MM.1S (cell line): ENCODE measurements around the gene NSUN6.

Source experiments
- DNase-seq: peaks from one replicate; pipeline ENCODE4 v3.0.0-alpha.2; 2015
- H2AFZ ChIP-seq: fragments of 300-600 bp; sonication (generic); 2 replicates; pipeline ENCODE4 v1.6.0; 2016; ENCODE audit warnings: antibody characterized with exemption, low read length
- H3F3A ChIP-seq: fragments of 300-600 bp; sonication (generic); 2 replicates; pipeline ENCODE4 v1.6.1; 2016; ENCODE audit warnings: mild to moderate bottlenecking, antibody characterized with exemption, low read length, moderate library complexity, mixed read lengths; ENCODE audit not compliant: insufficient read depth
- H3K27ac ChIP-seq: fragments of 300-600 bp; sonication (generic); 2 replicates; pipeline ENCODE4 v1.5.1; 2016; ENCODE audit warnings: mild to moderate bottlenecking, low read length
- H3K27me3 ChIP-seq: fragments of 300-600 bp; sonication (generic); replicated peaks from 2 replicates; pipeline ENCODE4 v1.6.0; 2016; ENCODE audit warnings: low read length; ENCODE audit not compliant: insufficient read depth
- H3K36me3 ChIP-seq: fragments of 300-600 bp; sonication (generic); replicated peaks from 2 replicates; pipeline ENCODE4 v1.6.1; 2016; ENCODE audit warnings: mild to moderate bottlenecking, low read length, mixed read lengths; ENCODE audit not compliant: insufficient read depth
- H3K4me1 ChIP-seq: fragments of 300-600 bp; sonication (generic); 2 replicates; pipeline ENCODE4 v1.6.1; 2016; ENCODE audit warnings: low read length, mixed read lengths
- H3K4me2 ChIP-seq: fragments of 300-600 bp; sonication (generic); 2 replicates; pipeline ENCODE4 v1.6.0; 2016; ENCODE audit warnings: low read depth, low read length
- H3K4me3 ChIP-seq: fragments of 300-600 bp; sonication (generic); 2 replicates; pipeline ENCODE4 v1.5.1; 2016; ENCODE audit warnings: low read length, mixed read lengths
- H3K79me2 ChIP-seq: fragments of 300-600 bp; sonication (generic); 2 replicates; pipeline ENCODE4 v1.6.1; 2016; ENCODE audit warnings: mixed run types, low read length, mixed read lengths
- H3K9ac ChIP-seq: fragments of 300-600 bp; sonication (generic); 2 replicates; pipeline ENCODE4 v1.6.1; 2016; ENCODE audit warnings: low read length, mixed read lengths
- H3K9me2 ChIP-seq: fragments of 300-600 bp; sonication (generic); replicated peaks from 2 replicates; pipeline ENCODE4 v1.6.1; 2016; ENCODE audit warnings: mild to moderate bottlenecking, low read length, mixed read lengths; ENCODE audit not compliant: insufficient read depth
- H3K9me3 ChIP-seq: fragments of 300-600 bp; sonication (generic); replicated peaks from 2 replicates; pipeline ENCODE4 v1.6.1; 2016; ENCODE audit warnings: mild to moderate bottlenecking, low read length, mixed read lengths; ENCODE audit not compliant: insufficient read depth
- H4K20me1 ChIP-seq: fragments of 300-600 bp; sonication (generic); 2 replicates; pipeline ENCODE4 v1.6.1; 2016; ENCODE audit warnings: mild to moderate bottlenecking, low read length, moderate library complexity, mixed read lengths; ENCODE audit not compliant: insufficient read depth
- EZH2 ChIP-seq: fragments of 300-600 bp; sonication (generic); optimal IDR thresholded peaks from 2 replicates; pipeline ENCODE3; 2017; ENCODE audit warnings: low read depth, mild to moderate bottlenecking, antibody characterized with exemption, low read length, mixed read lengths
- EZH2phosphoT487 ChIP-seq: fragments of 300-600 bp; sonication (generic); IDR thresholded peaks from 2 replicates; pipeline ENCODE4 v1.6.1; 2018; ENCODE audit warnings: antibody characterized with exemption, low read length
- TF ChIP-seq, protein P1 (sequence below): fragments of 300-600 bp; sonication (generic); IDR thresholded peaks from 2 replicates; pipeline ENCODE4 v1.5.1; 2016; ENCODE audit warnings: antibody characterized with exemption, low read length, mixed read lengths

The NSUN6 gene

GRCh38 chr10:18658271-18659124 is 7.1 kb upstream of the NSUN6 start:
- H3K79me2 ChIP-seq = peaks cover 45% of the 10 kb centered on the region
- peak overlapping the region; percentile 97 for H3K9ac ChIP-seq

DNA sequence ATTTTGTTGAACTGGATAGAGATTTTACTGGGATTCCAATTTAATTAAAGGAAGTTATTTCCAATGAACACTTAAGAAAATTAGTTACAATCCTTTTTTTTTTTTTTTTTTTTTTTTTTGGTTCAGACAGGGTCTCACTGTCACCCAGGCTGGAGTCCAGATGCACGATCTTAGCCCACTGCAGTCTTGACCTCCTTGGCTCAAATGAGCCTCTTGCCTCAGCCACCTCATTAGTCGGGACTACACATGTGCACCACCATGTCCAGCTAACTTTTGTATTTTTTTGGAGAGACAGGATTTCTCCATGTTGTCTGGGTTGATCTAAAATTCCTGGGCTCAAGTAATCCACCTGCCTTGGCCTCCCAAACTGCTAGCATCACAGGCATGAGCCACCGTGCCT is 5.3 kb upstream of the NSUN6 start:
- no peak for DNase-seq

More at GRCh38 chr10:18658271-18659124, 7.1 kb upstream of the NSUN6 start:
- Histone ChIP-seq H3K27ac (peak overlapping the region; percentile 96), H3K4me1 (peaks cover 10% of the 10 kb centered on the region; the same call in 1 of the 2 replicates), H3K9me2 (no peaks in the 10 kb centered on the region), H3K4me2 (peak overlapping the region; percentile 90), H3K27me3 (no peaks in the 10 kb centered on the region), H2AFZ (peak overlapping the region; percentile 39), H3K36me3 (no peaks in the 10 kb centered on the region), H3K9me3 (no peaks in the 10 kb centered on the region), H3K4me3 (peak overlapping the region; percentile 93), H4K20me1 (no peaks in the 10 kb centered on the region), H3F3A (peaks cover 22% of the 10 kb centered on the region)
- DNase-seq = peak; percentile 39
- TF ChIP-seq, protein P1, sequence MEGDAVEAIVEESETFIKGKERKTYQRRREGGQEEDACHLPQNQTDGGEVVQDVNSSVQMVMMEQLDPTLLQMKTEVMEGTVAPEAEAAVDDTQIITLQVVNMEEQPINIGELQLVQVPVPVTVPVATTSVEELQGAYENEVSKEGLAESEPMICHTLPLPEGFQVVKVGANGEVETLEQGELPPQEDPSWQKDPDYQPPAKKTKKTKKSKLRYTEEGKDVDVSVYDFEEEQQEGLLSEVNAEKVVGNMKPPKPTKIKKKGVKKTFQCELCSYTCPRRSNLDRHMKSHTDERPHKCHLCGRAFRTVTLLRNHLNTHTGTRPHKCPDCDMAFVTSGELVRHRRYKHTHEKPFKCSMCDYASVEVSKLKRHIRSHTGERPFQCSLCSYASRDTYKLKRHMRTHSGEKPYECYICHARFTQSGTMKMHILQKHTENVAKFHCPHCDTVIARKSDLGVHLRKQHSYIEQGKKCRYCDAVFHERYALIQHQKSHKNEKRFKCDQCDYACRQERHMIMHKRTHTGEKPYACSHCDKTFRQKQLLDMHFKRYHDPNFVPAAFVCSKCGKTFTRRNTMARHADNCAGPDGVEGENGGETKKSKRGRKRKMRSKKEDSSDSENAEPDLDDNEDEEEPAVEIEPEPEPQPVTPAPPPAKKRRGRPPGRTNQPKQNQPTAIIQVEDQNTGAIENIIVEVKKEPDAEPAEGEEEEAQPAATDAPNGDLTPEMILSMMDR = no peak
- TF ChIP-seq EZH2phosphoT487 (no peak), EZH2 (no peak)

GRCh38 chr10:18653112-18653511 is 1.7 kb upstream of the NSUN6 start:
- H3K9ac ChIP-seq = no peak overlapping the region
- no peaks in the 10 kb centered on the region for H3K27me3 ChIP-seq
- H3K4me3 ChIP-seq = no peak overlapping the region
- peaks cover 15% of the 10 kb centered on the region; the same call in 1 of the 2 replicates for H3F3A ChIP-seq
- no peak overlapping the region for H3K27ac ChIP-seq
- DNase-seq = no peak
- no peaks in the 10 kb centered on the region for H3K9me2 ChIP-seq
- H3K9me3 ChIP-seq = no peaks in the 10 kb centered on the region
- H4K20me1 ChIP-seq = no peaks in the 10 kb centered on the region
- H3K79me2 ChIP-seq = peaks cover 19% of the 10 kb centered on the region
- H3K36me3 ChIP-seq = no peaks in the 10 kb centered on the region
- H3K4me1 ChIP-seq = peaks cover 11% of the 10 kb centered on the region
- TF ChIP-seq EZH2 = no peak
- TF ChIP-seq, protein P1 = no peak
- no peak for TF ChIP-seq EZH2phosphoT487
- no peak overlapping the region for H2AFZ ChIP-seq
- H3K4me2 ChIP-seq = no peak overlapping the region

More for the DNA sequence above, 5.3 kb upstream of the NSUN6 start:
- Histone ChIP-seq H3K4me3 (no peak overlapping the region), H2AFZ (no peak overlapping the region), H4K20me1 (no peaks in the 10 kb centered on the region), H3K27me3 (no peaks in the 10 kb centered on the region), H3K79me2 (peaks cover 27% of the 10 kb centered on the region), H3K36me3 (no peaks in the 10 kb centered on the region), H3K9me2 (no peaks in the 10 kb centered on the region), H3K4me1 (peaks cover 8% of the 10 kb centered on the region; the same call in 1 of the 2 replicates), H3K9ac (no peak overlapping the region), H3F3A (peaks cover 26% of the 10 kb centered on the region), H3K4me2 (no peak overlapping the region), H3K27ac (no peak overlapping the region), H3K9me3 (no peaks in the 10 kb centered on the region)
- TF ChIP-seq EZH2 (no peak), EZH2phosphoT487 (no peak)
- TF ChIP-seq, protein P1 = no peak
